Common myeloid progenitor, CD34-positive (primary cell): ENCODE measurements around the gene HTRA2. TPM values are rescaled to one million over a fixed set of nuclear protein-coding genes. Genes with fewer than 3 reads are reported as not detected.
"Not testable (repeated sequence)": the region's sequence is repeated elsewhere in the genome, so short reads cannot be mapped to it uniquely, and the experiment has no call there.

ENCODE experiments used
- CTCF ChIA-PET: fragments of 350-600 bp; sonication (Branson Sonifier 250); formaldehyde crosslinking; loops from one replicate; lab custom pipeline; 2021; ENCODE audit warnings: antibody characterized with exemption; lab: Charles Lee
- POLR2A ChIA-PET: fragments of 350-600 bp; sonication (Branson Sonifier 250); formaldehyde crosslinking; loops from one replicate; lab custom pipeline; 2021; ENCODE audit warnings: antibody characterized with exemption; lab: Charles Lee
- DNase-seq, 3 donors: peaks; one replicate each; pipeline versions ENCODE4 v3.0.0 to v3.0.0-alpha.2; 2013
- H3K27ac ChIP-seq, 2 experiments: 1 replicate in 1 of 2; 2 replicates in 1 of 2; pipeline ENCODE4 v1.7.0; 2013; ENCODE audit warnings: inconsistent platforms in 2 of 2, low read length in 2 of 2, mild to moderate bottlenecking in 2 of 2, low read depth in 1 of 2, moderate library complexity in 1 of 2; ENCODE audit not compliant: severe bottlenecking in 2 of 2, insufficient read depth in 1 of 2, poor library complexity in 1 of 2
- H3K27me3 ChIP-seq, 5 experiments: replicated peaks in 2 of 5; 1 replicate in 3 of 5; 2 replicates in 2 of 5; pipeline versions ENCODE4 v1.6.1 to v1.7.0; 2013; ENCODE audit warnings: low read length in 4 of 5, mild to moderate bottlenecking in 2 of 5, moderate library complexity in 2 of 5, inconsistent platforms in 1 of 5; ENCODE audit not compliant: insufficient read depth in 5 of 5, control insufficient read depth in 4 of 5
- H3K36me3 ChIP-seq, 4 experiments: 1 replicate in 2 of 4; 2 replicates in 2 of 4; pipeline versions ENCODE4 v1.6.1 to v1.7.0; 2013; ENCODE audit warnings: low read length in 3 of 4, control low read depth in 1 of 4, mild to moderate bottlenecking in 1 of 4; ENCODE audit not compliant: control insufficient read depth in 4 of 4, insufficient read depth in 4 of 4
- H3K4me1 ChIP-seq, 4 experiments: 1 replicate in 3 of 4; 2 replicates in 1 of 4; pipeline versions ENCODE4 v1.6.1 to v1.7.1; 2013; ENCODE audit warnings: low read length in 3 of 4, mild to moderate bottlenecking in 3 of 4, control low read depth in 1 of 4, inconsistent platforms in 1 of 4, moderate library complexity in 1 of 4; ENCODE audit not compliant: control insufficient read depth in 4 of 4, insufficient read depth in 4 of 4; ENCODE audit errors: control extremely low read depth in 1 of 4
- H3K4me3 ChIP-seq, 7 experiments: 1 replicate in 4 of 7; 2 replicates in 3 of 7; pipeline versions ENCODE4 v1.5.1 to v1.7.0; 2013; ENCODE audit warnings: mild to moderate bottlenecking in 7 of 7, low read length in 6 of 7, moderate library complexity in 6 of 7, inconsistent platforms in 2 of 7, low read depth in 2 of 7, control low read depth in 1 of 7; ENCODE audit not compliant: insufficient read depth in 4 of 7, control insufficient read depth in 1 of 7; ENCODE audit errors: extremely low read depth in 1 of 7
- H3K9me3 ChIP-seq, 5 experiments: 1 replicate in 4 of 5; 2 replicates in 1 of 5; pipeline versions ENCODE4 v1.6.1 to v1.7.1; 2013; ENCODE audit warnings: low read length in 4 of 5, mild to moderate bottlenecking in 2 of 5, inconsistent platforms in 1 of 5, low read depth in 1 of 5, moderate library complexity in 1 of 5; ENCODE audit not compliant: control insufficient read depth in 4 of 5, insufficient read depth in 2 of 5; ENCODE audit errors: control extremely low read depth in 1 of 5
- whole genome bisulfite sequencing: methylation state at CpG from one replicate; pipeline ENCODE4 v1.1.5; 2013; ENCODE audit not compliant: insufficient coverage; 5-methylcytosine and 5-hydroxymethylcytosine counted together
- polyA plus RNA-seq: library from polyadenylated mRNA; unstranded; fragments of 120-200 nt; gene quantifications from one replicate; pipeline ENCODE4 v1.2.1, GENCODE V29; 2013

HTRA2 gene
- polyA plus RNA-seq = 56.7 TPM

GRCh38 chr2:74529357-74530238 lies at the start of gene HTRA2, which contains the start of gene AUP1:
Gene HTRA2, plus strand, starts transcription at chr2:74529933. Its CDS starts 74 bp downstream, at chr2:74530007.
Gene AUP1, minus strand, starts transcription at chr2:74529706. Its CDS starts 77 bp downstream, at chr2:74529629.
- no peaks in the 10 kb centered on the region for H3K27me3 ChIP-seq
- POLR2A ChIA-PET = interaction anchor here (1.0 to 2.7 kb wide), 6 partner anchors 9 to 71 kb away, joined by 3 to 15 read pairs (median 4); partner anchors contain the start of genes CCDC142, TLX2, TTC31 and WBP1
- CTCF ChIA-PET = interaction anchor here (1.0 to 13.7 kb wide), 8 partner anchors 8 to 72 kb away, joined by 3 to 210 read pairs (median 36); partner anchors contain the start of genes LBX2, PCGF1, TTC31 and WBP1
- peaks cover 6 to 43% (median 25%) of the 10 kb centered on the region in 4 experiments for H3K4me1 ChIP-seq
- H3K36me3 ChIP-seq = peaks cover 13 to 68% (median 38%) of the 10 kb centered on the region in 4 experiments
- H3K27ac ChIP-seq = peak within 1 kb of the TSS; percentile 80 to 86
- WGBS = under 1% methylated on average over 83 of the region's 87 CpGs
- peak; percentile 76 to 87 (median 79) for DNase-seq
- H3K4me3 ChIP-seq = peak within 1 kb of the TSS; percentile 77 to 96 (median 86)
- no peaks in the 10 kb centered on the region for H3K9me3 ChIP-seq

GRCh38 chr2:74481431-74481830 lies 48.3 kb upstream of the HTRA2 start:
- peaks cover 5 to 22% (median 17%) of the 10 kb centered on the region in 4 experiments for H3K36me3 ChIP-seq
- WGBS = 100% methylated on average over 1 of the region's 3 CpGs
- no peaks in the 10 kb centered on the region for H3K27me3 ChIP-seq
- DNase-seq = no peak
- ChIA-PET CTCF (interaction anchor here (0.9 to 7.6 kb wide), 9 partner anchors 8 to 106 kb away, joined by 3 to 75 read pairs (median 5); partner anchors contain the start of genes INO80B, MRPL53 and WBP1), POLR2A (interaction anchor here (2.4 to 2.8 kb wide), 2 partner anchors 9 to 24 kb away, joined by 13 to 16 read pairs; partner anchors contain the start of genes MRPL53 and WBP1)
- no peaks in the 10 kb centered on the region for H3K9me3 ChIP-seq
- peaks cover 4 to 37% (median 23%) of the 10 kb centered on the region in 4 experiments for H3K4me1 ChIP-seq
- peak overlapping the region in 1 of 2 experiments; percentile 81 for H3K27ac ChIP-seq
- H3K4me3 ChIP-seq = peak overlapping the region; percentile 88 to 100 (median 94)

- 3% methylated on average over 76 of the region's 80 CpGs for WGBS
- peaks cover 6 to 22% (median 15%) of the 10 kb centered on the region in 4 experiments for H3K36me3 ChIP-seq
- peak in 1 of 3 donors; percentile 67 for DNase-seq
- peak overlapping the region; percentile 61 to 81 for H3K27ac ChIP-seq
- ChIA-PET CTCF (interaction anchor here (0.8 to 7.6 kb wide), 26 partner anchors 8 to 118 kb away, joined by 3 to 75 read pairs (median 5); partner anchors contain the start of genes INO80B, MRPL53, TLX2 and WBP1), POLR2A (interaction anchor here (2.2 to 2.8 kb wide), 3 partner anchors 9 to 48 kb away, joined by 13 to 16 read pairs (median 15); partner anchors contain the start of genes AUP1, HTRA2, MRPL53 and WBP1)
- H3K9me3 ChIP-seq = no peaks in the 10 kb centered on the region
- H3K4me1 ChIP-seq = peaks cover 4 to 33% (median 23%) of the 10 kb centered on the region in 4 experiments
- no peaks in the 10 kb centered on the region for H3K27me3 ChIP-seq
- H3K4me3 ChIP-seq = peak overlapping the region; percentile 88 to 100 (median 94)
These were observed 47.6 kb upstream of the HTRA2 start for GRCh38 chr2:74481961-74482800.

- CTCF ChIA-PET = interaction anchor here (0.7 to 7.6 kb wide), 28 partner anchors 9 to 117 kb away, joined by 3 to 75 read pairs (median 5); partner anchors contain the start of genes INO80B, MRPL53, TLX2 and WBP1
- 1% methylated on average over 46 of the region's 50 CpGs for WGBS
- Histone ChIP-seq H3K27ac (peak within 1 kb of the TSS; percentile 61 to 81), H3K9me3 (no peaks in the 10 kb centered on the region), H3K4me1 (peaks cover 4 to 27% (median 23%) of the 10 kb centered on the region in 4 experiments), H3K4me3 (peak within 1 kb of the TSS; percentile 88 to 100 (median 94)), H3K27me3 (no peaks in the 10 kb centered on the region), H3K36me3 (peaks cover 4 to 24% (median 15%) of the 10 kb centered on the region in 4 experiments)
- peak; percentile 94 to 96 (median 96) for DNase-seq
- POLR2A ChIA-PET = interaction anchor here (1.0 to 2.8 kb wide), 4 partner anchors 10 to 48 kb away, joined by 3 to 16 read pairs (median 14); partner anchors contain the start of genes AUP1, HTRA2, MRPL53 and WBP1
These were observed 46.7 kb upstream of the HTRA2 start, which contains the start of the genes CCDC142 and TTC31 for GRCh38 chr2:74482801-74483674. Gene CCDC142, minus strand, starts transcription at chr2:74482998. Its CDS starts 161 bp downstream, at chr2:74482837. Gene TTC31, plus strand, starts transcription at chr2:74483081. Its CDS starts 15 bp downstream, at chr2:74483096.

GRCh38 chr2:74483675-74484164 lies 46.0 kb upstream of the HTRA2 start:
- 84% methylated on average over 15 of the region's 19 CpGs for WGBS
- peaks cover 4 to 27% (median 23%) of the 10 kb centered on the region in 4 experiments for H3K4me1 ChIP-seq
- not testable (repeated sequence) for H3K27me3 ChIP-seq, DNase-seq, H3K9me3 ChIP-seq
- H3K36me3 ChIP-seq = peaks cover 4 to 29% (median 16%) of the 10 kb centered on the region in 4 experiments
- POLR2A ChIA-PET = interaction anchor here (1.0 to 2.2 kb wide), 2 partner anchors 46 to 48 kb away, joined by 3 to 15 read pairs; partner anchors contain the start of genes AUP1 and HTRA2
- peak overlapping the region in 1 of 2 experiments; percentile 81 for H3K27ac ChIP-seq
- CTCF ChIA-PET = interaction anchor here (0.6 to 7.6 kb wide), 18 partner anchors 9 to 107 kb away, joined by 3 to 75 read pairs (median 6); partner anchors contain the start of genes INO80B, MRPL53, TLX2 and WBP1
- peak overlapping the region; percentile 88 to 100 (median 94) for H3K4me3 ChIP-seq
